PC-9 (cell line): ENCODE measurements around the gene TLN1. TPM values are rescaled to one million over a fixed set of nuclear protein-coding genes. Genes with fewer than 3 reads are reported as not detected.

Experiments used
- BruUV-seq: library from RNA; stranded (reverse); fragments of 400-500 nt; replicated peaks from 2 replicates; lab custom pipeline; 2021; lab: Mats Ljungman, UMichigan
- CTCF ChIA-PET: fragments of 300-600 bp; sonication (Branson Sonifier 250); formaldehyde crosslinking; loops from one replicate; lab custom pipeline; 2022; ENCODE audit warnings: antibody characterized with exemption; lab: Charles Lee
- POLR2A ChIA-PET: fragments of 300-600 bp; sonication (Branson Sonifier 250); formaldehyde crosslinking; loops from one replicate; lab custom pipeline; 2022; ENCODE audit warnings: antibody characterized with exemption; ENCODE audit not compliant: unreplicated experiment; lab: Charles Lee
- DNase-seq, 2 experiments: peaks; one replicate each; pipeline versions ENCODE4 v3.0.0 to v3.0.0-alpha.2; 2015 to 2022; ENCODE audit warnings: mixed read lengths in 1 of 2
- H2AFZ ChIP-seq: fragments of 200-600 bp; sonication (generic); 2 replicates; pipeline ENCODE4 v1.8.1; 2017; ENCODE audit warnings: antibody characterized with exemption
- H3F3A ChIP-seq: fragments of 200-600 bp; sonication (generic); 2 replicates; pipeline ENCODE4 v1.8.1; 2017; ENCODE audit warnings: antibody characterized with exemption, mild to moderate bottlenecking, low read depth; ENCODE audit not compliant: insufficient read depth
- H3K27ac ChIP-seq: fragments of 200-600 bp; sonication (generic); 2 replicates; pipeline ENCODE4 v1.6.1; 2016; ENCODE audit warnings: mixed run types
- H3K27me3 ChIP-seq: fragments of 200-600 bp; sonication (generic); 2 replicates; pipeline ENCODE4 v1.6.1; 2016; ENCODE audit warnings: low read depth, mixed run types; ENCODE audit not compliant: insufficient read depth
- H3K36me3 ChIP-seq: fragments of 200-600 bp; sonication (generic); 2 replicates; pipeline ENCODE4 v1.6.1; 2016; ENCODE audit warnings: low read depth, mixed run types
- H3K4me1 ChIP-seq: fragments of 200-600 bp; sonication (generic); replicated peaks from 2 replicates; pipeline ENCODE4 v1.6.1; 2016; ENCODE audit warnings: mixed run types; ENCODE audit not compliant: insufficient read depth
- H3K4me2 ChIP-seq: fragments of 200-600 bp; sonication (generic); 2 replicates; pipeline ENCODE4 v1.6.1; 2017; ENCODE audit warnings: mixed run types
- H3K4me3 ChIP-seq: fragments of 200-600 bp; sonication (generic); 2 replicates; pipeline ENCODE4 v1.6.1; 2016; ENCODE audit warnings: mixed run types
- H3K79me2 ChIP-seq: fragments of 200-600 bp; sonication (generic); 2 replicates; pipeline ENCODE4 v1.6.1; 2017; ENCODE audit warnings: low read depth, mixed run types
- H3K9me2 ChIP-seq: fragments of 200-600 bp; sonication (generic); 2 replicates; pipeline ENCODE4 v1.8.1; 2017; ENCODE audit warnings: mild to moderate bottlenecking; ENCODE audit not compliant: insufficient read depth
- H3K9me3 ChIP-seq: fragments of 200-600 bp; sonication (generic); 2 replicates; pipeline ENCODE4 v1.8.1; 2016; ENCODE audit warnings: low read depth; ENCODE audit not compliant: insufficient read depth
- H4K20me1 ChIP-seq: fragments of 200-600 bp; sonication (generic); 2 replicates; pipeline ENCODE4 v1.8.1; 2017; ENCODE audit not compliant: insufficient read depth
- CTCF ChIP-seq: fragments of 200-600 bp; sonication (generic); conservative IDR thresholded peaks from 2 replicates; pipeline ENCODE4 v1.6.1; 2017; ENCODE audit warnings: mixed run types, antibody characterized with exemption, mild to moderate bottlenecking, moderate library complexity
- EZH2 ChIP-seq: fragments of 200-600 bp; sonication (generic); IDR thresholded peaks from 2 replicates; pipeline ENCODE4 v1.8.0; 2017; ENCODE audit warnings: antibody characterized with exemption, low read depth
- intact Hi-C: fragments of 100-400 bp; cut with micrococcal nuclease; formaldehyde crosslinking; loops from one replicate; pipeline ENCODE4 v1.10.0; 2022; ENCODE audit not compliant: unreplicated experiment
- total RNA-seq: library from RNA; stranded (reverse); gene quantifications from 2 replicates; pipeline ENCODE4 v1.2.3, GENCODE V29; 2021

The TLN1 gene
- total RNA-seq, 1 experiment from 2014 or later, result 101 TPM

- Histone ChIP-seq H3K4me2 (no peak overlapping the region), H3K4me1 (peaks cover 13% of the 10 kb centered on the region), H3K9me2 (no peaks in the 10 kb centered on the region), H3K27me3 (no peaks in the 10 kb centered on the region), H3K79me2 (peaks cover 17% of the 10 kb centered on the region), H3F3A (peaks cover 8% of the 10 kb centered on the region; the same call in 1 of the 2 replicates), H4K20me1 (peaks cover 9% of the 10 kb centered on the region; the same call in 1 of the 2 replicates), H3K27ac (no peak overlapping the region), H2AFZ (no peak overlapping the region), H3K4me3 (no peak overlapping the region), H3K9me3 (no peaks in the 10 kb centered on the region), H3K36me3 (no peaks in the 10 kb centered on the region; the same call in 1 of the 2 replicates)
- intact Hi-C loops, result no loop called here
- no peak for DNase-seq
- POLR2A ChIA-PET, result no interaction called here
- no TSS peak for BruUV-seq
- TF ChIP-seq CTCF, result no peak
- no peak for TF ChIP-seq EZH2
- CTCF ChIA-PET, result interaction anchor here (0.6 kb wide), 1 partner anchor 677 kb away, joined by 3 read pairs; no protein-coding TSS in a partner anchor
Observed at GRCh38 chr9:35741740-35742139, 9.7 kb upstream of the TLN1 start.

GRCh38 chr9:35740243-35740642, 8.2 kb upstream of the TLN1 start:
- no peak overlapping the region for H3K4me2 ChIP-seq
- peaks cover 7% of the 10 kb centered on the region; the same call in 1 of the 2 replicates for H3K36me3 ChIP-seq
- peaks cover 2% of the 10 kb centered on the region; the same call in 1 of the 2 replicates for H3K79me2 ChIP-seq
- no peak for TF ChIP-seq EZH2
- no peak for TF ChIP-seq CTCF
- H3K4me1 ChIP-seq, result no peaks in the 10 kb centered on the region
- CTCF ChIA-PET, result no interaction called here
- POLR2A ChIA-PET, result no interaction called here
- no peaks in the 10 kb centered on the region for H4K20me1 ChIP-seq
- no peak overlapping the region for H2AFZ ChIP-seq
- DNase-seq, result no peak
- intact Hi-C loops, result no loop called here
- no peaks in the 10 kb centered on the region for H3K27me3 ChIP-seq
- H3K9me2 ChIP-seq, result no peaks in the 10 kb centered on the region
- no TSS peak for BruUV-seq
- no peak overlapping the region for H3K4me3 ChIP-seq
- peaks cover 10% of the 10 kb centered on the region; the same call in 1 of the 2 replicates for H3F3A ChIP-seq
- no peaks in the 10 kb centered on the region for H3K9me3 ChIP-seq
- H3K27ac ChIP-seq, result no peak overlapping the region

- intact Hi-C loops, result loop anchor here (10.0 kb wide), 1 partner anchor 254 kb away; no protein-coding TSS in a partner anchor
- DNase-seq, result no peak
- Histone ChIP-seq H3K4me2 (no peak overlapping the region), H3K27me3 (no peaks in the 10 kb centered on the region), H3K36me3 (0 out of 2 replicates have a peak, but pooled peaks cover 12% of the 10 kb centered on the region), H2AFZ (no peak overlapping the region), H3K79me2 (peaks cover 9% of the 10 kb centered on the region; the same call in 1 of the 2 replicates), H3F3A (peaks cover 11% of the 10 kb centered on the region; the same call in 1 of the 2 replicates), H3K9me3 (no peaks in the 10 kb centered on the region), H3K9me2 (no peaks in the 10 kb centered on the region), H3K4me3 (no peak overlapping the region), H3K27ac (no peak overlapping the region), H4K20me1 (no peaks in the 10 kb centered on the region), H3K4me1 (peaks cover 5% of the 10 kb centered on the region)
- TF ChIP-seq EZH2 (no peak), CTCF (no peak)
- POLR2A ChIA-PET, result no interaction called here
- CTCF ChIA-PET, result no interaction called here
- BruUV-seq, result no TSS peak
Observed at GRCh38 chr9:35738924-35739323, 6.9 kb upstream of the TLN1 start.
